WTC11 (cell line): ENCODE measurements around the gene CMTM6. TPM values are rescaled to one million over a fixed set of nuclear protein-coding genes. Genes with fewer than 3 reads are reported as not detected.

ENCODE experiments used
- ATAC-seq: fragments of 200-7000 bp; cut with Tn5 transposase; 2 replicates; pipeline ENCODE4 v1.10.0; 2021; ENCODE audit warnings: mild to moderate bottlenecking, moderate library complexity
- CTCF ChIA-PET: fragments of 300-600 bp; sonication (Branson Sonifier 250); formaldehyde crosslinking; loops from one replicate; lab custom pipeline; 2021; ENCODE audit warnings: antibody characterized with exemption; lab: Charles Lee
- POLR2A ChIA-PET: fragments of 350-600 bp; sonication (Branson Sonifier 250); formaldehyde crosslinking; loops from one replicate; lab custom pipeline; 2021; ENCODE audit warnings: antibody characterized with exemption; lab: Charles Lee
- DNase-seq: peaks from one replicate; pipeline ENCODE4 v3.0.0; 2021; ENCODE audit warnings: low spot score
- H3K27ac Mint-ChIP-seq: 2 replicates; pipeline ENCODE4 v1.8.0; 2021; ENCODE audit warnings: mixed read lengths
- H3K27me3 Mint-ChIP-seq: 2 replicates; pipeline ENCODE4 v1.8.0; 2021; ENCODE audit warnings: low read depth, mild to moderate bottlenecking, moderate library complexity, mixed read lengths
- H3K36me3 Mint-ChIP-seq: 2 replicates; pipeline ENCODE4 v1.8.0; 2021; ENCODE audit warnings: mixed read lengths
- H3K4me1 Mint-ChIP-seq: 2 replicates; pipeline ENCODE4 v1.8.0; 2022; ENCODE audit warnings: mixed read lengths
- H3K4me3 Mint-ChIP-seq: 2 replicates; pipeline ENCODE4 v1.8.0; 2021; ENCODE audit warnings: mild to moderate bottlenecking, moderate library complexity, mixed read lengths
- H3K9me3 Mint-ChIP-seq: 2 replicates; pipeline ENCODE4 v1.8.0; 2021; ENCODE audit warnings: mixed read lengths
- AFF4 ChIP-seq: sonication (generic); formaldehyde crosslinking; IDR thresholded peaks from 2 replicates; pipeline ENCODE4 v1.8.1; 2023; ENCODE audit warnings: mild to moderate bottlenecking, missing genetic modification reagents, borderline replicate concordance
- AR ChIP-seq: fragments of 250-450 bp; sonication (Bioruptor Pico); IDR thresholded peaks from 2 replicates; pipeline ENCODE4 v1.9.0; 2021; ENCODE audit warnings: mild to moderate bottlenecking
- ATF3 ChIP-seq: sonication (generic); formaldehyde crosslinking; conservative IDR thresholded peaks from 2 replicates; pipeline ENCODE4 v1.8.1; 2022; ENCODE audit warnings: mild to moderate bottlenecking, missing genetic modification reagents
- CDX4 ChIP-seq: fragments of 250-450 bp; sonication (Bioruptor Pico); IDR thresholded peaks from 2 replicates; pipeline ENCODE4 v1.9.0; 2021; ENCODE audit warnings: moderate library complexity, mild to moderate bottlenecking, inconsistent platforms, borderline replicate concordance
- E2F4 ChIP-seq: sonication (generic); formaldehyde crosslinking; IDR thresholded peaks from 2 replicates; pipeline ENCODE4 v1.8.1; 2022; ENCODE audit warnings: low read depth, mild to moderate bottlenecking, moderate library complexity, missing genetic modification reagents, borderline replicate concordance
- ERG ChIP-seq: fragments of 250-450 bp; sonication (Bioruptor Pico); IDR thresholded peaks from 2 replicates; pipeline ENCODE4 v1.8.0; 2021; ENCODE audit warnings: mild to moderate bottlenecking
- FOXK1 ChIP-seq: sonication (generic); formaldehyde crosslinking; IDR thresholded peaks from 2 replicates; pipeline ENCODE4 v1.8.0; 2022; ENCODE audit warnings: mild to moderate bottlenecking, moderate library complexity, missing genetic modification reagents
- FOXP4 ChIP-seq: sonication (generic); formaldehyde crosslinking; IDR thresholded peaks from 2 replicates; pipeline ENCODE4 v1.8.0; 2022; ENCODE audit warnings: mild to moderate bottlenecking, missing genetic modification reagents
- GTF2I ChIP-seq: fragments of 250-450 bp; sonication (Bioruptor Pico); conservative IDR thresholded peaks from 2 replicates; pipeline ENCODE4 v1.4.0; 2021; ENCODE audit warnings: mild to moderate bottlenecking
- PREB ChIP-seq: sonication (generic); formaldehyde crosslinking; IDR thresholded peaks from 2 replicates; pipeline ENCODE4 v1.8.1; 2022; ENCODE audit warnings: mild to moderate bottlenecking, missing genetic modification reagents, moderate library complexity, borderline replicate concordance
- USF1 ChIP-seq: sonication (generic); formaldehyde crosslinking; IDR thresholded peaks from 2 replicates; pipeline ENCODE4 v1.8.0; 2022; ENCODE audit warnings: mild to moderate bottlenecking, missing genetic modification reagents
- ZBTB21 ChIP-seq: sonication (generic); formaldehyde crosslinking; IDR thresholded peaks from 2 replicates; pipeline ENCODE4 v1.8.1; 2023; ENCODE audit warnings: mild to moderate bottlenecking, missing genetic modification reagents, borderline replicate concordance
- ZMAT4 ChIP-seq: fragments of 250-450 bp; sonication (Bioruptor Pico); IDR thresholded peaks from 2 replicates; pipeline ENCODE4 v1.9.0; 2021; ENCODE audit warnings: mild to moderate bottlenecking
- ZSCAN18 ChIP-seq: fragments of 250-450 bp; sonication (Bioruptor Pico); IDR thresholded peaks from 2 replicates; pipeline ENCODE4 v2.1.2; 2022; ENCODE audit warnings: mild to moderate bottlenecking, moderate library complexity
- total RNA-seq: library from RNA; stranded (reverse); gene quantifications from 3 replicates; pipeline ENCODE4 v1.2.3, GENCODE V29; 2021

Gene CMTM6
- total RNA-seq, 1 experiment from 2014 or later = 42.3 TPM

GRCh38 chr3:32487781-32488473, 14.7 kb downstream of the CMTM6 start:
- POLR2A ChIA-PET = interaction anchor here (0.6 kb wide), 1 partner anchor 14 kb away, joined by 3 read pairs; no protein-coding TSS in a partner anchor
- Mint-ChIP-seq H3K36me3 (peaks cover 17% of the 10 kb centered on the region), H3K4me3 (no peak overlapping the region), H3K4me1 (no peaks in the 10 kb centered on the region), H3K27ac (no peak overlapping the region), H3K9me3 (no peaks in the 10 kb centered on the region), H3K27me3 (no peaks in the 10 kb centered on the region)
- no peak for ATAC-seq
- no peak for DNase-seq
- TF ChIP-seq ZSCAN18 = no peak
- CTCF ChIA-PET = no interaction called here

GRCh38 chr3:32484436-32484835, 18.2 kb downstream of the CMTM6 start:
- H3K9me3 Mint-ChIP-seq = no peaks in the 10 kb centered on the region
- H3K4me1 Mint-ChIP-seq = no peaks in the 10 kb centered on the region
- peaks cover 17% of the 10 kb centered on the region for H3K36me3 Mint-ChIP-seq
- no peak overlapping the region for H3K4me3 Mint-ChIP-seq
- no peak for ATAC-seq
- no peak for DNase-seq
- no peaks in the 10 kb centered on the region for H3K27me3 Mint-ChIP-seq
- no peak overlapping the region for H3K27ac Mint-ChIP-seq
- CTCF ChIA-PET = interaction anchor here (0.7 to 1.9 kb wide), 2 partner anchors 16 to 774 kb away, joined by 3 to 8 read pairs; no protein-coding TSS in a partner anchor
- POLR2A ChIA-PET = no interaction called here
- TF ChIP-seq CDX4 (CRISPR knock-in tag) = no peak
- TF ChIP-seq AR = no peak
- no peak for TF ChIP-seq AFF4
- no peak for TF ChIP-seq ZMAT4
- no peak for TF ChIP-seq ATF3
- TF ChIP-seq FOXP4 (CRISPR knock-in tag) = no peak
- TF ChIP-seq GTF2I (CRISPR knock-in tag) = no peak
- no peak for TF ChIP-seq ERG (CRISPR knock-in tag)
- TF ChIP-seq ZBTB21 = no peak
- TF ChIP-seq USF1 (CRISPR knock-in tag) = no peak
- no peak for TF ChIP-seq E2F4 (CRISPR knock-in tag)
- no peak for TF ChIP-seq FOXK1
- no peak for TF ChIP-seq PREB
